OCI-LY3 (cell line): ENCODE results near the gene POLD2.

Source experiments
- CTCF ChIP-seq: fragments of 200-600, 300-600 bp; sonication (generic); IDR thresholded peaks from 2 replicates; pipeline ENCODE4 v1.5.1; 2014; ENCODE audit warnings: antibody characterized with exemption, low read length, low read depth
- EZH2phosphoT487 ChIP-seq: fragments of 200-600 bp; shearing (Covaris generic); IDR thresholded peaks from 2 replicates; pipeline ENCODE4 v1.6.1; 2018; ENCODE audit warnings: antibody characterized with exemption, mixed run types, low read depth

GRCh38 chr7:44112997-44113763 lies 10.2 kb downstream of the POLD2 start:
- no peak for TF ChIP-seq CTCF
- no peak for TF ChIP-seq EZH2phosphoT487
